HepG2 (cell line): Measurements from ENCODE around the gene NXN. TPM values are rescaled to one million over a fixed set of nuclear protein-coding genes. Genes with fewer than 3 reads are reported as not detected.

Experiments
- ATAC-seq: fragments of 200-7000 bp; cut with Tn5 transposase; 3 replicates; pipeline ENCODE4 v1.9.1; 2020; ENCODE audit warnings: mild to moderate bottlenecking, moderate library complexity
- BruUV-seq: library from RNA; stranded (reverse); fragments of 400-500 nt; replicated peaks from 2 replicates; lab custom pipeline; 2021; lab: Mats Ljungman, UMichigan
- CTCF ChIA-PET: fragments of 300-600 bp; formaldehyde crosslinking; extraction: SDS; loops from one replicate; lab custom pipeline; 2021; ENCODE audit warnings: low total read pairs, inconsistent platforms, low intra/inter-chr PET ratio; lab: Yijun Ruan, JAX
- POLR2A ChIA-PET: fragments of 350-600 bp; sonication (Branson Sonifier 250); formaldehyde crosslinking; loops from one replicate; lab custom pipeline; 2020; ENCODE audit warnings: antibody characterized with exemption, inconsistent platforms; lab: Yijun Ruan, JAX
- DNase-seq: peaks from one replicate; pipeline ENCODE4 v3.0.0-alpha.2; 2015; ENCODE audit warnings: low spot score
- FAIRE-seq: peaks from 3 replicates; lab custom pipeline; 2011; peaks lifted over from hg19 to GRCh38; lab: Jason Lieb, UNC
- H2AFZ ChIP-seq: one replicate; pipeline ENCODE4 v1.6.1; 2011; ENCODE audit warnings: low read length, inconsistent platforms
- H3K27ac ChIP-seq: fragments of 300-600 bp; 3 replicates; pipeline ENCODE4 v1.8.0; 2011; ENCODE audit warnings: mixed run types, mild to moderate bottlenecking, mixed read lengths, low read length, inconsistent platforms; ENCODE audit not compliant: insufficient read depth; ENCODE audit errors: extremely low read length
- H3K27me3 ChIP-seq, 2 experiments: fragments of 200-600 bp in 1 of 2; 2 replicates in 1 of 2; 3 replicates in 1 of 2; pipeline versions ENCODE4 v1.6.0 to v1.8.0; 2011; ENCODE audit warnings: low read length in 2 of 2, mild to moderate bottlenecking in 2 of 2, moderate library complexity in 2 of 2, inconsistent platforms in 1 of 2; ENCODE audit not compliant: insufficient read depth in 2 of 2, control insufficient read depth in 1 of 2
- H3K36me3 ChIP-seq, 2 experiments: fragments of 200-600 bp in 1 of 2; replicated peaks in 1 of 2; 2 replicates in 1 of 2; 3 replicates in 1 of 2; pipeline versions ENCODE4 v1.5.1 to v1.8.0; 2011; ENCODE audit warnings: low read length in 2 of 2, inconsistent platforms in 1 of 2; ENCODE audit not compliant: insufficient read depth in 2 of 2, control insufficient read depth in 1 of 2
- H3K4me1 ChIP-seq: 2 replicates; pipeline ENCODE4 v1.5.1; 2012; ENCODE audit warnings: low read length, inconsistent platforms; ENCODE audit not compliant: insufficient read depth
- H3K4me2 ChIP-seq: 2 replicates; pipeline ENCODE4 v1.6.0; 2011; ENCODE audit warnings: low read depth, low read length, inconsistent platforms
- H3K4me3 ChIP-seq, 3 experiments: fragments of 200-600 bp in 1 of 3; sonication (generic), shearing (Covaris generic) in 1 of 3; replicated peaks in 1 of 3; 2 replicates each; pipeline ENCODE4 v1.5.1; 2011 to 2016; ENCODE audit warnings: low read length in 3 of 3, inconsistent platforms in 2 of 3, low read depth in 2 of 3, mild to moderate bottlenecking in 2 of 3, control low read depth in 1 of 3, mixed read lengths in 1 of 3; ENCODE audit not compliant: insufficient read depth in 1 of 3
- H3K79me2 ChIP-seq: one replicate; pipeline ENCODE4 v1.6.1; 2011; ENCODE audit warnings: low read length, inconsistent platforms; ENCODE audit not compliant: insufficient read depth
- H3K9ac ChIP-seq: 2 replicates; pipeline ENCODE4 v1.6.0; 2011; ENCODE audit warnings: mild to moderate bottlenecking, low read depth, low read length, inconsistent platforms; ENCODE audit not compliant: insufficient read depth
- H3K9me3 ChIP-seq: 2 replicates; pipeline ENCODE4 v1.5.1; 2012; ENCODE audit warnings: mild to moderate bottlenecking, low read length
- H4K20me1 ChIP-seq: 2 replicates; pipeline ENCODE4 v1.6.0; 2011; ENCODE audit warnings: inconsistent platforms, mild to moderate bottlenecking, low read length, moderate library complexity; ENCODE audit not compliant: insufficient read depth
- GPN1 ChIP-seq: sonication (generic); formaldehyde crosslinking; IDR thresholded peaks from 2 replicates; pipeline ENCODE4 v1.5.1; 2020; ENCODE audit warnings: missing genetic modification reagents, borderline replicate concordance
- MATR3 ChIP-seq: sonication (generic); formaldehyde crosslinking; IDR thresholded peaks from 2 replicates; pipeline ENCODE4 v1.4.0; 2020; ENCODE audit warnings: missing genetic modification reagents
- NFATC3 ChIP-seq: sonication (generic); formaldehyde crosslinking; IDR thresholded peaks from 2 replicates; pipeline ENCODE4 v1.5.1; 2020; ENCODE audit warnings: mild to moderate bottlenecking, missing genetic modification reagents
- NR2C2 ChIP-seq: sonication (generic); formaldehyde crosslinking; IDR thresholded peaks from 2 replicates; pipeline ENCODE4 v1.4.0; 2020; ENCODE audit warnings: missing genetic modification reagents, mild to moderate bottlenecking, moderate library complexity, borderline replicate concordance
- PCBP1 ChIP-seq: fragments of 200-400 bp; formaldehyde crosslinking; IDR thresholded peaks from 2 replicates; pipeline ENCODE4 v1.6.1; 2017; ENCODE audit warnings: mild to moderate bottlenecking, low read depth, low read length, borderline replicate concordance
- SMARCE1 ChIP-seq: fragments of 450-650 bp; IDR thresholded peaks from 2 replicates; pipeline ENCODE4 v1.6.1; 2017; ENCODE audit warnings: borderline replicate concordance
- ZBTB21 ChIP-seq: sonication (generic); formaldehyde crosslinking; IDR thresholded peaks from 2 replicates; pipeline ENCODE4 v1.4.0; 2020; ENCODE audit warnings: missing genetic modification reagents
- ZNF335 ChIP-seq: sonication (generic); formaldehyde crosslinking; IDR thresholded peaks from 2 replicates; pipeline ENCODE4 v1.4.0; 2020; ENCODE audit warnings: missing genetic modification reagents
- ZNF337 ChIP-seq: sonication (generic); formaldehyde crosslinking; IDR thresholded peaks from 2 replicates; pipeline ENCODE4 v1.5.1; 2020; ENCODE audit warnings: missing genetic modification reagents, low read depth, mild to moderate bottlenecking, borderline replicate concordance
- ZNF34 ChIP-seq: sonication (generic); formaldehyde crosslinking; IDR thresholded peaks from 2 replicates; pipeline ENCODE4 v1.4.0; 2020; ENCODE audit warnings: mild to moderate bottlenecking, missing genetic modification reagents, borderline replicate concordance
- ZNF879 ChIP-seq: sonication (generic); formaldehyde crosslinking; IDR thresholded peaks from 2 replicates; pipeline ENCODE4 v1.8.1; 2023; ENCODE audit warnings: missing genetic modification reagents
- WGBS: methylation state at CpG from one replicate; pipeline ENCODE4 v1.1.6; 2017; ENCODE audit warnings: low lambda C conversion rate; 5-methylcytosine and 5-hydroxymethylcytosine counted together
- in situ Hi-C: cut with HindIII; loops from 2 replicates; pipeline ENCODE4 v1.10.0; 2017; ENCODE audit warnings: low pct_unique_long_range_greater_than_20kb; ENCODE audit not compliant: extremely low pct_ligation_motif_present
- intact Hi-C: fragments of 100-400 bp; cut with micrococcal nuclease; formaldehyde crosslinking; loops from one replicate; pipeline ENCODE4 v1.10.0; 2022; ENCODE audit not compliant: unreplicated experiment
- polyA plus RNA-seq, 8 experiments: library from polyadenylated mRNA; depleted of rRNA in 3 of 8; stranded (reverse) in 7 of 8; unstranded in 1 of 8; fragments of >200 nt; fragmentation: Illumina TruSeq in 4 of 8; extraction: Trizol in 4 of 8; gene quantifications; 2 replicates each; pipeline versions ENCODE4 v1.2.1 to v1.2.3, GENCODE V29; 2011 to 2016; ENCODE audit warnings: low read depth in 4 of 8, missing spikeins in 1 of 8, mixed read lengths in 1 of 8; ENCODE audit not compliant: insufficient read depth in 1 of 8
- total RNA-seq, 5 experiments: library from RNA; depleted of rRNA; stranded (reverse); fragments of >200 nt; fragmentation: Illumina TruSeq; extraction: Trizol; gene quantifications; 2 replicates each; pipeline ENCODE4 v1.2.3, GENCODE V29; 2016; ENCODE audit warnings: low read depth in 1 of 5
- TF ChIP-seq, protein P1 (sequence below): sonication (generic); formaldehyde crosslinking; IDR thresholded peaks from 2 replicates; pipeline ENCODE4 v1.5.0; 2020; ENCODE audit warnings: mild to moderate bottlenecking, low read depth, missing genetic modification reagents, borderline replicate concordance
- TF ChIP-seq, protein P2 (sequence below): sonication (generic); formaldehyde crosslinking; IDR thresholded peaks from 2 replicates; pipeline ENCODE4 v1.9.0; 2021; ENCODE audit warnings: missing genetic modification reagents, mild to moderate bottlenecking, borderline replicate concordance

NXN gene
- total and polyA plus RNA-seq, 2 of the 13 experiments (the other 11 are each of a cell fraction or from before 2014, with no cell fraction given), result 22.2 to 24.3 TPM

DNA sequence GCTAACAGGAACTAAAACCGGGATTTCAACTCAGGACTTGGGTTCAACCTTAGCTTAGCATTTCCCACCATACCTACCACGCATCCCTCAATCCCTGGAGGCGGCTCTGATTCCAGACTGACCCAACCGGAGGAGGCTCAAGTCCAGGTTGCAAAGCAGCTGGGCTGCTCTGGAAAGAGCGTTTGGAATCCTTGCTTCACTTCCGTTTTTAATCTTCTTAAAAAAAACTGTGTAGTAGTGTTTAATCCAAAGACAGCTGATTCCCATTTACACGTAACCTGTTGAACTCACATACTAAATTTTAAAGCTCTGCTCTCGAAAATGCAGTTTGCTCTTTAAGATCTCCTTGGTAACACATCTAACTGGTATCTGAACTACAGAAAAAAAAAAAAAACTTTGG, 50.0 kb downstream of the NXN start:
- H3K4me3 ChIP-seq, result no peak overlapping the region
- H3K9ac ChIP-seq, result no peak overlapping the region
- H2AFZ ChIP-seq, result no peak overlapping the region
- no peak for DNase-seq
- ChIA-PET POLR2A (interaction anchor here (0.7 to 2.1 kb wide), 7 partner anchors 9 to 60 kb away, joined by 3 to 11 read pairs (median 3); partner anchors contain the start of gene NXN), CTCF (no interaction called here)
- ATAC-seq, result no peak
- in situ Hi-C loops, result no loop called here
- intact Hi-C loops, result no loop called here
- no peaks in the 10 kb centered on the region for H3K27me3 ChIP-seq
- no peaks in the 10 kb centered on the region for H3K9me3 ChIP-seq
- H3K36me3 ChIP-seq, result no peaks in the 10 kb centered on the region; a peak in 1 of 5 replicates
- FAIRE-seq, result no peak
- no peak overlapping the region for H3K27ac ChIP-seq
- 94% methylated on average over 8 of the region's 8 CpGs for WGBS
- peaks cover 16% of the 10 kb centered on the region for H3K79me2 ChIP-seq
- H3K4me1 ChIP-seq, result peaks cover 78% of the 10 kb centered on the region
- H4K20me1 ChIP-seq, result no peaks in the 10 kb centered on the region
- H3K4me2 ChIP-seq, result no peak overlapping the region
- no peak for TF ChIP-seq GPN1
- no peak for TF ChIP-seq ZNF335 (CRISPR knock-in tag)
- TF ChIP-seq MATR3 (CRISPR knock-in tag), result no peak
- TF ChIP-seq NFATC3 (CRISPR knock-in tag), result no peak
- no peak for TF ChIP-seq PCBP1
- TF ChIP-seq, protein P1, sequence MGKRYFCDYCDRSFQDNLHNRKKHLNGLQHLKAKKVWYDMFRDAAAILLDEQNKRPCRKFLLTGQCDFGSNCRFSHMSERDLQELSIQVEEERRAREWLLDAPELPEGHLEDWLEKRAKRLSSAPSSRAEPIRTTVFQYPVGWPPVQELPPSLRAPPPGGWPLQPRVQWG (CRISPR knock-in tag), result no peak
- no peak for TF ChIP-seq ZNF337 (CRISPR knock-in tag)
- TF ChIP-seq, protein P2, sequence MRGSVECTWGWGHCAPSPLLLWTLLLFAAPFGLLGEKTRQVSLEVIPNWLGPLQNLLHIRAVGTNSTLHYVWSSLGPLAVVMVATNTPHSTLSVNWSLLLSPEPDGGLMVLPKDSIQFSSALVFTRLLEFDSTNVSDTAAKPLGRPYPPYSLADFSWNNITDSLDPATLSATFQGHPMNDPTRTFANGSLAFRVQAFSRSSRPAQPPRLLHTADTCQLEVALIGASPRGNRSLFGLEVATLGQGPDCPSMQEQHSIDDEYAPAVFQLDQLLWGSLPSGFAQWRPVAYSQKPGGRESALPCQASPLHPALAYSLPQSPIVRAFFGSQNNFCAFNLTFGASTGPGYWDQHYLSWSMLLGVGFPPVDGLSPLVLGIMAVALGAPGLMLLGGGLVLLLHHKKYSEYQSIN (CRISPR knock-in tag), result no peak
- no peak for TF ChIP-seq SMARCE1
- TF ChIP-seq ZNF34 (CRISPR knock-in tag), result no peak
- TF ChIP-seq NR2C2 (CRISPR knock-in tag), result no peak
- no peak for TF ChIP-seq ZBTB21 (CRISPR knock-in tag)
- no peak for TF ChIP-seq ZNF879 (CRISPR knock-in tag)
- TF ChIP-seq, all 625 proteins: peak for 0
- BruUV-seq, result no TSS peak
